ENCODE data around the gene CCDC184. TPM values are rescaled to one million over a fixed set of nuclear protein-coding genes. Genes with fewer than 3 reads are reported as not detected.

The CCDC184 gene
- total RNA-seq, 1 experiment from 2014 or later = 1.4 TPM

- H3K36me3 Mint-ChIP-seq = no peaks in the 10 kb centered on the region
- DNase-seq (ENCODE audit: low spot score) (no peak), ATAC-seq (no peak)
- ChIA-PET POLR2A (no interaction called here), CTCF (interaction anchor here (2.1 kb wide), 1 partner anchor 19 kb away, joined by 6 read pairs; no protein-coding TSS in a partner anchor)
- no peaks in the 10 kb centered on the region for H3K9me3 Mint-ChIP-seq
- no peak for TF ChIP-seq USF1 (CRISPR knock-in tag; IDR thresholded peaks at IDR 0.05)
- no peak for TF ChIP-seq AR (CRISPR knock-in tag; IDR thresholded peaks at IDR 0.05)
- TF ChIP-seq PRRX2 (CRISPR knock-in tag; IDR thresholded peaks at IDR 0.05) = no peak
- no peak for TF ChIP-seq RELA (CRISPR knock-in tag; IDR thresholded peaks at IDR 0.05; ENCODE audit: borderline replicate concordance)
- TF ChIP-seq TP53 (CRISPR knock-in tag; IDR thresholded peaks at IDR 0.05) = no peak
- no peak for TF ChIP-seq AFF4 (CRISPR knock-in tag; IDR thresholded peaks at IDR 0.05; ENCODE audit: borderline replicate concordance)
- no peak for TF ChIP-seq ZNF138 (CRISPR knock-in tag; conservative IDR thresholded peaks at IDR 0.05)
- no peak for TF ChIP-seq ATF1 (CRISPR knock-in tag; IDR thresholded peaks at IDR 0.05)
- TF ChIP-seq ZSCAN18 (CRISPR knock-in tag; IDR thresholded peaks at IDR 0.05) = no peak
- TF ChIP-seq E2F1 (CRISPR knock-in tag; IDR thresholded peaks at IDR 0.05) = no peak
- TF ChIP-seq CREM (CRISPR knock-in tag; IDR thresholded peaks at IDR 0.05) = no peak
- no peak for TF ChIP-seq ZNF423 (CRISPR knock-in tag; IDR thresholded peaks at IDR 0.05)
- no peak for TF ChIP-seq ZNF232 (CRISPR knock-in tag; IDR thresholded peaks at IDR 0.05)
- no peak for TF ChIP-seq ZNF671 (CRISPR knock-in tag; IDR thresholded peaks at IDR 0.05)
- no peak for TF ChIP-seq TCF7 (CRISPR knock-in tag; IDR thresholded peaks at IDR 0.05; ENCODE audit: low read depth)
- TF ChIP-seq GRHL2 (CRISPR knock-in tag; IDR thresholded peaks at IDR 0.05; ENCODE audit: insufficient replicate concordance, severe bottlenecking) = no peak
- no peak for TF ChIP-seq NFE2L1 (CRISPR knock-in tag; IDR thresholded peaks at IDR 0.05)
- no peak for TF ChIP-seq ARID4B (CRISPR knock-in tag; IDR thresholded peaks at IDR 0.05; ENCODE audit: borderline replicate concordance)
- no peak overlapping the region for H3K4me3 Mint-ChIP-seq
- H3K4me1 Mint-ChIP-seq = peaks cover 38% of the 10 kb centered on the region
- H3K27me3 Mint-ChIP-seq (ENCODE audit: low read depth) = peaks cover 50% of the 10 kb centered on the region
- H3K27ac Mint-ChIP-seq = no peak overlapping the region
These were observed 5.5 kb upstream of the CCDC184 start for GRCh38 chr12:48177982-48178381.

Data from WTC11 (cell line).